ENCODE measurements around the gene STEAP3.

STEAP3 gene

DNA sequence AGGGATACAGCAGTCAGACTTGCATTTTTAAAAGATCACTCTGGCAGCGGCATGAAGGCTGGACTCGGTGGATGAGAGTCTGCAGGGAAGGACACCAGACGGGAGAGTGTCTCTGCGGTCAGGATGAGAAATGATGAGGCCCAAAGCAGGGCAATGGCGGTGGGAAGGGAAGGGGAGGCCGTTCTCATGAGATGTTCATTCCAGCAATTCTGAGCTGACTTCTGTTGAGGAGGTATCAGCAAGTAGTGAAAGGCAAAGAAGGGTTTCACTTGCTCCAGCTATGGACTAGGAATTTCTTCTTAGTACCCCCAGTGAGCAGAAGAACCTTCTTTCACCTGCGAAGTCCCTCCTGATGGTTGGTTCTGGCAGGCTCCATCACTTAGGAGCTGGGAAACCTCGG, 63.0 kb downstream of the STEAP3 start:
- DNase-seq = no peak

DNA sequence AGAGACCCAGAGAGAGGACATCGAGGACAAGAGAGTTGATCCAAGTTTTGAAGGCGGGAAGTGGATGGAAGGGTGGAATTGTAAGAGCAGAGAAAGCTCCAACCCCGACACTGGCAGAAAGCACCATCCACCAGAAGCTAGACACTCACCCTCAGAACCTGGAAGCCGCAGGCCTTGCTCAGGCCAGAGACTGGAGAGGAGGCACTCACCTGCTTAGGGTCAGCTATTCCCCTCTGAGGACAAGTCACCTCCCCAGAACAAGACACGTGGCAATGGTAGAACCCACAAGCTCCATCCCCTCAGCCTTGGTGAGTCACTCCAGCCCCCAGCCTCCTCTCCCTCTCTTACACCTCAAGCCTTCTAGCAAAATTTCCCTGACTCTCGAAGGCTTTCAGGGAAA, 64.9 kb downstream of the STEAP3 start:
- TF ChIP-seq, protein P1, sequence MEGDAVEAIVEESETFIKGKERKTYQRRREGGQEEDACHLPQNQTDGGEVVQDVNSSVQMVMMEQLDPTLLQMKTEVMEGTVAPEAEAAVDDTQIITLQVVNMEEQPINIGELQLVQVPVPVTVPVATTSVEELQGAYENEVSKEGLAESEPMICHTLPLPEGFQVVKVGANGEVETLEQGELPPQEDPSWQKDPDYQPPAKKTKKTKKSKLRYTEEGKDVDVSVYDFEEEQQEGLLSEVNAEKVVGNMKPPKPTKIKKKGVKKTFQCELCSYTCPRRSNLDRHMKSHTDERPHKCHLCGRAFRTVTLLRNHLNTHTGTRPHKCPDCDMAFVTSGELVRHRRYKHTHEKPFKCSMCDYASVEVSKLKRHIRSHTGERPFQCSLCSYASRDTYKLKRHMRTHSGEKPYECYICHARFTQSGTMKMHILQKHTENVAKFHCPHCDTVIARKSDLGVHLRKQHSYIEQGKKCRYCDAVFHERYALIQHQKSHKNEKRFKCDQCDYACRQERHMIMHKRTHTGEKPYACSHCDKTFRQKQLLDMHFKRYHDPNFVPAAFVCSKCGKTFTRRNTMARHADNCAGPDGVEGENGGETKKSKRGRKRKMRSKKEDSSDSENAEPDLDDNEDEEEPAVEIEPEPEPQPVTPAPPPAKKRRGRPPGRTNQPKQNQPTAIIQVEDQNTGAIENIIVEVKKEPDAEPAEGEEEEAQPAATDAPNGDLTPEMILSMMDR (IDR thresholded peaks at IDR 0.05; ENCODE audit: low read length) = no peak
- no peak for TF ChIP-seq EZH2phosphoT487 (IDR thresholded peaks at IDR 0.05; ENCODE audit: low read length)
- TF ChIP-seq EZH2 (optimal IDR thresholded peaks at IDR 0.05; ENCODE audit: low read depth, low read length) = no peak
- Histone ChIP-seq H3K4me2 (ENCODE audit: low read depth, low read length) (no peak overlapping the region), H3K27ac (ENCODE audit: low read length) (no peak overlapping the region), H3K9me3 (replicated peaks; ENCODE audit: insufficient read depth, low read length) (no peaks in the 10 kb centered on the region), H3K27me3 (replicated peaks; ENCODE audit: insufficient read depth, low read length) (no peaks in the 10 kb centered on the region), H3K79me2 (ENCODE audit: low read length) (no peaks in the 10 kb centered on the region), H3K9me2 (replicated peaks; ENCODE audit: insufficient read depth, low read length) (no peaks in the 10 kb centered on the region), H3K36me3 (replicated peaks; ENCODE audit: insufficient read depth, low read length) (no peaks in the 10 kb centered on the region), H3F3A (ENCODE audit: insufficient read depth, low read length) (peaks cover 11% of the 10 kb centered on the region; the same call in 1 of the 2 replicates), H3K4me1 (ENCODE audit: low read length) (peaks cover 16% of the 10 kb centered on the region), H3K9ac (ENCODE audit: low read length) (no peak overlapping the region), H2AFZ (ENCODE audit: low read length) (no peak overlapping the region), H4K20me1 (ENCODE audit: insufficient read depth, low read length) (no peaks in the 10 kb centered on the region), H3K4me3 (ENCODE audit: low read length) (no peak overlapping the region)
- no peak for DNase-seq

More for the DNA sequence above, 63.0 kb downstream of the STEAP3 start:
- H3K4me2 ChIP-seq (ENCODE audit: low read depth, low read length) = no peak overlapping the region
- H3K27ac ChIP-seq (ENCODE audit: low read length) = no peak overlapping the region
- H3K9me3 ChIP-seq (replicated peaks; ENCODE audit: insufficient read depth, low read length) = no peaks in the 10 kb centered on the region
- no peak for TF ChIP-seq EZH2 (optimal IDR thresholded peaks at IDR 0.05; ENCODE audit: low read depth, low read length)
- TF ChIP-seq, protein P1 (IDR thresholded peaks at IDR 0.05; ENCODE audit: low read length) = no peak
- no peak for TF ChIP-seq EZH2phosphoT487 (IDR thresholded peaks at IDR 0.05; ENCODE audit: low read length)
- no peak overlapping the region for H3K9ac ChIP-seq (ENCODE audit: low read length)
- H3K4me3 ChIP-seq (ENCODE audit: low read length) = no peak overlapping the region
- no peaks in the 10 kb centered on the region for H4K20me1 ChIP-seq (ENCODE audit: insufficient read depth, low read length)
- no peaks in the 10 kb centered on the region for H3K79me2 ChIP-seq (ENCODE audit: low read length)
- no peaks in the 10 kb centered on the region for H3F3A ChIP-seq (ENCODE audit: insufficient read depth, low read length)
- no peaks in the 10 kb centered on the region for H3K27me3 ChIP-seq (replicated peaks; ENCODE audit: insufficient read depth, low read length)
- no peaks in the 10 kb centered on the region for H3K36me3 ChIP-seq (replicated peaks; ENCODE audit: insufficient read depth, low read length)
- no peak overlapping the region for H2AFZ ChIP-seq (ENCODE audit: low read length)
- peaks cover 7% of the 10 kb centered on the region for H3K4me1 ChIP-seq (ENCODE audit: low read length)
- no peaks in the 10 kb centered on the region for H3K9me2 ChIP-seq (replicated peaks; ENCODE audit: insufficient read depth, low read length)

DNA sequence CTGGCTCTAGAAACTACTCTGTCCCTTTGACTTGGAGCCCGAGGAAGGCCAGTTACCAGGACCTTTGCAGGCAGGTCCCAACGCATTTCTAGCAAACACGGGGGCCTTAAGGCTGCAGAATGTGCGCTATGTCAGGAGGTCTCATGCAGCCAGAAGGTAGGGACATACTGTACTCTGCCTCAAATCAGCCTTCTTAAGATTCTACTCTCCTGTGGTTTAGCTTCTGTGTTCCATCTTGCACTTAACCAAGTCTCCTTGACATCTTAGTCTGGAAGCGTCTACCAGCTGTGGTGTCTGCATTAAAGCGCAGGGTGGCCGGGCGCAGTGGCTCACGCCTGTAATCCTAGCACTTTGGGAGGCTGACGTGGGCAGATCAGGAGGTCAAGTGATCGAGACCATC, 65.5 kb downstream of the STEAP3 start:
- Histone ChIP-seq H3K36me3 (replicated peaks; ENCODE audit: insufficient read depth, low read length) (no peaks in the 10 kb centered on the region), H3K79me2 (ENCODE audit: low read length) (no peaks in the 10 kb centered on the region), H4K20me1 (ENCODE audit: insufficient read depth, low read length) (no peaks in the 10 kb centered on the region), H3K9ac (ENCODE audit: low read length) (no peak overlapping the region), H3K27ac (ENCODE audit: low read length) (no peak overlapping the region), H3K4me3 (ENCODE audit: low read length) (no peak overlapping the region), H3K4me1 (ENCODE audit: low read length) (peaks cover 16% of the 10 kb centered on the region), H3K9me2 (replicated peaks; ENCODE audit: insufficient read depth, low read length) (no peaks in the 10 kb centered on the region), H3K27me3 (replicated peaks; ENCODE audit: insufficient read depth, low read length) (no peaks in the 10 kb centered on the region), H3K9me3 (replicated peaks; ENCODE audit: insufficient read depth, low read length) (no peaks in the 10 kb centered on the region), H2AFZ (ENCODE audit: low read length) (no peak overlapping the region), H3F3A (ENCODE audit: insufficient read depth, low read length) (peaks cover 11% of the 10 kb centered on the region; the same call in 1 of the 2 replicates), H3K4me2 (ENCODE audit: low read depth, low read length) (no peak overlapping the region)
- TF ChIP-seq EZH2 (optimal IDR thresholded peaks at IDR 0.05; ENCODE audit: low read depth, low read length) (no peak), EZH2phosphoT487 (IDR thresholded peaks at IDR 0.05; ENCODE audit: low read length) (no peak)
- TF ChIP-seq, protein P1 (IDR thresholded peaks at IDR 0.05; ENCODE audit: low read length) = no peak
- no peak for DNase-seq
